EH (cell line): ENCODE measurements around the gene STX4.
"Not testable (repeated sequence)": the region's sequence is repeated elsewhere in the genome, so short reads cannot be mapped to it uniquely, and the experiment has no call there.

Experiments
- DNase-seq: peaks from one replicate; pipeline ENCODE4 v3.0.0-alpha.2; 2015; ENCODE audit warnings: low read depth

STX4 gene

DNA sequence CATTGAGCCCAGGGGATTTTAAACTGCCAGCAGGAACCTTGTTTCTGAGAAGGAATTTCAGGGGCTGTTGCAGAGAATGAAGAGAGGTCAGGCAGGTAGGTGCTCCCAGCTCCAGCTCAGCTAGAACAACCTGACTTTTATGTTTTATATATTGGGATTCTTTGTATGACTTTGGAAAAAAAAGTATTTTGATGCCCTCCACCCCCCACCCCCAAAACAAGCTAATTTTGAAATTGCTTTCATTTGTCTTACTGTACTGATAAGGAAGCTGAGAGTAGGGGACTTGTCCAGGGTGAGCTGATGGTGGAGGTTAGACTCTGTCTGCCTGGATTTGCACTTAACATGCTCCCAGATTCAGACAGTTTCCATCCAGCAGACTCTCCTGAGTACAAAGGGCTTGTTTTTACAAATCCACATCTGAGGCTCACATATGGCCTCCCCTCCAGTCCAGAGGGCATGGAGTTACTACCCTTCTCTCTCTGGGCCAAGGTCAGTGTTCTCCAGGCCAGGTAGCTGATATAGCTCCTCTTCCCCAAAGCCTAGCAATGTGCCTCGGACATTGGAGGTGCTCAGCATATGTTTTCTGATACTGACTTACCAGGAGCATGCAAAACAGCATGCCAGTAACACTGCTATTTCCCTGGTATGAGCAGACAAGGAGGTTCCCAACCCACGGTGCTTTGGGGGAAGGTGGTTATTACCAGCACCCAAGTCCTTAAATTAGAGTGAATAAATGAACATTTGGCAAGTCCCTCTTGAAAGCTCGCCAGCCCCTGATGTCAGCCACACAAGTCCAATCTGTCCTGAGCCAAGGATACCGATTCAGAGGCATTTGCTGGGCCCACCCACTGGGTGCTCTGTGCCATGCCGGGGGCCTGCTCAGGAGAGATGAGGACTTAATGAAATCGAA, 34.3 kb upstream of the STX4 start:
- peak; percentile 28 for DNase-seq

DNA sequence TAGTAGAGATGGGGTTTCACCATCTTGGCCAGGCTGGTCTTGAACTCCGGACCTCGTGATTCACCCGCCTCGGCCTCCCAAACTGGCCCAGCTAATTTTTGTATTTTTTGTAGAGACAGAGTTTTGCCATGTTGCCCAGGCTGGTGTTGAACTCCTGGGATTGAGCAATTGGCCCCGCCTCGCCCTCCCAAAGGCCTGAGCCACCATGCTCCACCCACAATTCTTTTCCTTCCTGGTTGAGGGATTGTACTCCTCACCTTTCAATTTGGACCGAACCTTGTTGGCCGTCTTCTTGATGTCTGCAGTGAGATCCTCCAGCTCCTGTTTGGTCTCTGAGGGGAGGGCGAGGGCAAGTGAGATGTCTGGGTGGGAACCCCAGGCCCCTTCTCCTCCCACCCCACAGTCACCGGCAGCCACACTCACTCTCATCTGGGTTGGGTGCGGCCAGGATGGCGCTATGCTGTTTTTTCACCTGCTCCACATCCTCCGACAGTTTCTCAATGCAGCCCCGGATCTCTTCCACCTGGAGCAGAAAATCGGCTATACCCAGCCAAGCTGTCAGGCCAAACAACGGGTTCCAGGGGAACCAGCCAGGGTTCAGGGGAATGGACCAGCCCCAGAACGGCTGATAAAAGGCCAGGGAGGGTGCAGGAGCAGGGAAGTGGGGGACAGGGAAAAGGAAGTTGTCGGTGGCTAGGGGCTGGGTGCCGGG, 32.5 kb upstream of the STX4 start:
- no peak for DNase-seq

DNA sequence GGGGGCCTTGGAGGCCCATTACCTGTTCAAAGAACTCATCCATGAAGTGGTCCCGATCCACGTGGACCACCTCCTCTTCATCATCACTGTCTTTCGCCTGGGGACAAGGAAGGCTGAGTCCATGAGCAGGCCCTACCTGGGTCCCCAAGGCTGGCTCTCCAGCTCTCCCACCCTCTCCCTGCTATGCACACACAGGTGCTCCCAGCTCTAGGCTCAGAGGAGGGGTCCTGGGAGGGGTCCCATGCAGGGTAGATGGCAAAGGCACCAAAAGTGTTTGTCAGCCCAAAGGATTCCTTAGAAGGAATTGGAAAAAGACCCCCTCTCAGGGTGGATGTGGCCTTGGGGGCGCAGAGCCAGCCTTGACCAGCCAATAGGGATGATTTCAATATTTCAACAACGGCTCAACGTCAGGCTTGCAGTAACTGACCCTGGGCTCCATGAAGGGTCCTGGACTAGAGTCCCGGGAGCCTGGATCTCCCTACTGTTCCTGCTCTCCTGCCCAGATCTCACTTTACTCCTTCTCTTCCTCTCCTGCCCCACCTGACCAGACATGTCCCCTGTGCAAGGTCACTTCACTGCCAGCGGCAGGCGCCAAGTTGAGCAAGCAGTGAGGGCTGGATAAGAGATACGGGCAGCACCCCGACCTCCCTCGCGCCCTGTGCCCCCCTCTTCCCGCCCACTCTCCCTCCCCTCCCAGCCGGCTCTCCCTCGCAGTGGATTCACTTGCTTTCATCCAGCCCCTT, 31.7 kb upstream of the STX4 start:
- DNase-seq = no peak

DNA sequence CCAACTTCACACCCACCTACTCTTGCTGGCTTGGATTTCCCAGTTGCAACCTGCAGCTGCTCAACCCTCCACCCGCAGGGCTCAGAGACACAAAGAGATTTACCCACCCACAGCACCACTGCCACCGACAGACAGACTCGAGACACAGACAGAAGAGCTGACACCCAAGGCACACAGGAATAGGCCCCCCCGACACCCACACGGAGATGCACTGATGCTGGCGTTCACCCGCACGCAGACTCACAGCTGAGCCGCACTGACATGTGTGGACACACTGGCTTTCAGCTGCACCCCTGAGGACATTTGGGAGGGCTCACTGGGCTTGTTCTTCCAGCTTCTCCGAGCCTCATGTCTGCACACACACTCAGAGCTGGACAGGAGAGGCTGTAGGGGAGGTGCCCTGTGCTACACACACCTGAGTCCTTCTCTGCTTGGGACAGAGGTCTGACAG, 31.1 kb upstream of the STX4 start:
- DNase-seq = no peak

- no peak for DNase-seq
Measured at GRCh38 chr16:31002862-31003341, 30.5 kb upstream of the STX4 start.

DNA sequence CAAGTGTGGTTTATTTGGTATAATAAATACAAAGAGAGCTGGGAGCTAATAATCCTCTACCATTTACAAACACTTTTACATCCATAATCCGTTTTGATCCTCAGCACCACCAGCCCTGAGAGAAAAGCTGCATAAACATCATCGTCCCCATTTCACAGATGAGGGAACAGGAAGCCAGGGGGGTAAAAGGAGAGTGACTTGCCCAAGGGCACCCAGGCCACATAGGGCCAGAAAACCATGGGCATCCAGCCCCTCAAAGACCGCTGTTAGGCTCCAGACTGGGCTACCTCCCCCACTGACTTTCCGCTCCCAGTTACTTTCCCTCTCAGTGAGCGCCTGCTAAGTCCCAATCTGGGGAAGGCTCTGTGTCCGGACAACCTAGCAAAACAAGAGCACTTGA, 29.6 kb upstream of the STX4 start:
- no peak for DNase-seq

- DNase-seq = no peak
Measured at GRCh38 chr16:31004658-31005057, 28.7 kb upstream of the STX4 start.

- DNase-seq = no peak
Measured at GRCh38 chr16:31005350-31006085, 27.8 kb upstream of the STX4 start.

GRCh38 chr16:31006086-31006385, 27.3 kb upstream of the STX4 start:
- DNase-seq = no peak

DNA sequence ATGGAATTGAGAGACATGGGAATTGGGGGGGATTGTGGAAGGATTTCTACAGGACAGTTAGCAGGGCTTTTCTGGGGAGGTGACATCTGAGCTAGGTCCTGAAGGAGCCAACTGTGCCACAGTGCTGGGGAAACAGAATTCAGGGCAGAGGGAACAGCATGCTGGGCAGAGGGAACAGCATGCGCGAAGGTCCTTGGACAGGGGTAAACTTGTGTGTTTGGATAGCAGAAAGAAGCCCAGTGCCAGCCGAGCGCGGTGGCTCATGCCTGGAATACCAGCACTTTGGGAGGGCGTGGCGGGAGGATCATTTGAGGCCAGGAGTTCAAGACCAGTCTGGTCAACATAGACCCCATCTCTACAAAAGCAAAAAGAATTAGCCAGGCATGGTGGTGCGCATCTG, 26.8 kb upstream of the STX4 start:
- no peak for DNase-seq

- DNase-seq = no peak
Measured at GRCh38 chr16:31007684-31008083, 25.7 kb upstream of the STX4 start.

- DNase-seq = peak; percentile 80
Measured at GRCh38 chr16:31008149-31008548, 25.2 kb upstream of the STX4 start.

DNA sequence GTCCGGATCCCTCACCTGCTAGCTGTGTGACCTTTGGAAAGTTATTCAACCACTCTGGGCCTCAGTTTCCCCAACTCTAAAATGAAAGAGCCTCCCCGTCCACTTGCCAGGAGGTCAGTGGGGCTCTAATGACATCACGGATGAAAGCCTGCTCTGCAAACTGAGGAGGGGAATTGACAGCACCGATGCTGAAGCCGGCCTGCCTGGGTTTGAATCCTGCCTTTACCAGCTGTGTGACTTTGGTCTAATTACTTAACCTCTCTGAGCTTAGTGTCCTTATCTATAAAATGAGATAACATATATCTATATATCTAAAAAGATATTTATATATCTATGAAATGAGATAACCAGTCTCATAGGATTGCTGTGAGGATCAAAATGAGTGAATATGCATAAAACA, 24.8 kb upstream of the STX4 start:
- no peak for DNase-seq

DNA sequence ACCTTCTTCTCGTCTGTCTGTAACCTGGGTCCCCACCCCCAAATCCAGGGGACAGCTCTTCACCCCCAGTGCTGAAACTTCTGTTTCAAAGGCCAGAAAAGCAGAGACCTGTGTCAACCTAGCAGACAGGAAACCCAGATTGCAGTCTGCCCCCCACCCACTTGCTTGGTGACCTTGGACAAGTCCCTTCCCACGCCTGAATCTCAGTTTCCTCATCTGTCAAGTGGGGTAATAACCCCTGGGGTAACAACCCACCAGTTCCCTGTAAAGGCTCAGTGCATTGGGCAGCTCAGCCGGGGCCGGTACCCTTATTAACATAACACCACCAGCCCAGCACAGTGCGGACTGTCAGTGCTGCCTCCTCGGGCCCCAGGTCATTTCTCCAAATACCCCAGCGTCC, 24.2 kb upstream of the STX4 start:
- no peak for DNase-seq

DNA sequence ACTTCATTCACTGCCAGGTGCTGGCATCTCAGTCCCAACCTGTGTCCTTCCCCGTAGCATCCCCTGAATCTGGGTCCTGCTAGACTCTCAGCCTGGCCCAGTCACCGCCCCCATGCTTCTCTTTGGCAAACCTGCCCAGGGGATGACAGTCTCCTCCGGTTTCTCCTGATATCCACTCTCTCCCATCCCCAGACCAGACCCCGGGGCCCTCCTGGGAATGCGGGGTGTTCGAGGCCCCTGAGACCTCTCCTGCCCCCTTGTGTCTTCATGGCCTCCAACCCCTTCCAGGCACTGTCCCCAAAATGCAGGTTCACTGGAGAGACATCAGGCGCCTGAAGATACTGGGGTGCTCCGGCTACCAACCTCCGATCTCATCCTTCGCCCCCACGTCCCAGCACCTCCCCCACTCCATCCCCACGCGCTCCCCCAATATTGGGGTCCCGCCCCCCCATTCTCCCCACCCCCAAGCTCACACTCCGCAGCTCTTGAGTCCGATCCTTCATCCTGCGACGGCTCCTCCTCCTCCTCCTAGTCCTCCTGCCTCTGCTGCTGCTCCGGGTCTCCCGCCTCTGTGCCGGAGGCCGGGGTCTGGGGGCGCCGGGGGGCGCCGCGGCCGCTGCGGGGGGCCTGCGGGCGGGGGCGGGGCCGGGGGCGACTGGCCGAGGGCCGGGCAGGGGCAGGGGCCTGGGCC, 23.3 kb upstream of the STX4 start:
- peak; percentile 20 for DNase-seq

DNA sequence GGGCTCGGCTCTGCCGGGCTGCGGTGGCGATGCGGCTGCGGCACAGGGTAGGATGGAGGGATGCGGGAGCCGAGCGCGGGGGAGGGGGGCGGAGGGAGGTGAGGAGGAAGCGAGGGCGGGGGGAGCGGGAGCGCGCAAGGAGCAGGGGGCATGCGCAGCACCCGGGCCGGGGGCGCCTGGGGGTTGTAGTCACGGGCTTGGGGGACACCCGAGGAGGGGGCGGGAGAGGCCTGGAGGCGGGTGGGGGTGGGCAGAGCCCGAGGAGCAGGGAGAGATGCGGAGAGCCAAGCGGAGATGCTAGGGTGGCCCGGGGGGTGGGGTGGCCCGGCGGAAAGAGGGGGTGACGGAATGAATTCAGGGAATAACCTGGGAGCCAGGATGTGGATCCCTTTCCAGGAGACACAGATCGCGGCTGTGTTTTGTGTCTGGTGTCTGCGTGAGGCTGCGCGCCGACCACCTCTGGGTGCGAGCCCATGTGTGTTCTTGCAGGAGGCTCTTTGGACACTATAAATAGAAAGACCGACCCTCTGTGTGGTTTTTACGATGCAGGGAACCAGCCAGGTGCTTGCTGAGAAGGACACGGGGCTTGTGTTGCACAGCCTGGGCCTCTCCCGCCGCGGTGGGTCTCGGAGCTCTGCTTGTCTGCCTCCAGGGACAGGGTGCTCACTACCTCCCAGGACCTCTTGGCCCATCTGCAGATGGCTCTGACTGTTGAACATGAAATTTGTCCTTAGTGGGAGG, 22.6 kb upstream of the STX4 start, which contains the start of gene STX1B:
Gene STX1B, minus strand, starts transcription at position 54 of the 741 bp plus-strand sequence. CDS start 242 bp downstream, outside the sequence.
- DNase-seq = peak; percentile 36

DNA sequence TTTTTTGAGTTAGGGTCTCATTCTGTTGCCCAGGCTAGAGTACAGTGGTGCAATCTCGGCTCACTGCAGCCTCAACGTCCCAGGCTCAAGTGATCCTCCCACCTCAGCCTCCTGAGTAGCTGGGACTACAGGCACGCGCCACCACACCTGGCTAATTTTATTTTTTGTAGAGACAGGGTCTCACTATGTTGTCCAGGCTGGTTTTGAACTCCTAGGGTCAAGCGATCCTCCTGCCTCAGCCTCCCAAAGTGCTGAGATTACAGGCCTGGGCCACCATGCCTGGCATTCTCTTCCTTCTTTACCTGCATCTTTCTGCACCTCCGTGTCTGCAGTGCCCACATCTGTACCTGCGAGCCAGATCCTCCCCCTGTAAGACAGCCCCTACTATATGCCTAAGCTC, 21.5 kb upstream of the STX4 start:
- DNase-seq = not testable (repeated sequence)

DNA sequence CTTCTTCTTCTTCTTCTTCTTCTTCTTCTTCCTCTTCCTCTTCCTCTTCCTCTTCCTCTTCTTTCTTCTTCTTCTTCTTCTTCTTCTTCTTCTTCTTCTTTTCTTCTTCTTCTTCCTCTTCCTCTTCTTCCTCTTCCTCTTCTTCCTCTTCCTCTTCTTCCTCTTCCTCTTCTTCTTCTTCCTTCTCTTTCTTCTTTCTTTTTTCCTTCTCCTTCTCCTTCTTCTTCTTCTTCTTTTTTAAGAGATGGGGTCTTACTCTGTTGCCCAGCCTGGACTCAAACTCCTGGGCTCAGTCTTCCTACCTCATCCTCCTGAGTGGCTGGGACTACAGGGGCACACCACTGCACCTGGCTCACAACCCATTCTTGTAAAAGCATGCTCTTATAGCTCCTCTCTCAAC, 20.1 kb upstream of the STX4 start:
- DNase-seq = not testable (repeated sequence)

- DNase-seq = no peak
Measured at GRCh38 chr16:31016018-31016417, 17.3 kb upstream of the STX4 start.

DNA sequence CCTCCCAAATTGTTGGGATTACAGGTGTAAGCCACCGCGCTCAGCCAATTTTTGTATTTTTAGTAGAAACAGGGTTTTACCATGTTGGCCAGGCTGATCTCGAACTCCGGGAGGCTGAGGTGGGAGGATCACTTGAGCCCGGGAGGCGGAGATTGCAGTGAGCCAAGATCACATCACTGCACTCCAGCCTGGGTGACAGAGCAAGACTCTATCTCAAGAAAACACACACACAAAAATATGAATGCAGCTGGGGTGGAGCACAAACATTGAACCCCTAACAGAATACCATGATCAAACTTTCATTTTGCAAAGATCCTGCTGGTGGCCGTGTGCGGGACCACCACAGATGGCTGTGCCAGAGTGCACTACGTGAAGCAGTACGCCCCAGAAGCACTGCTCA, 15.6 kb upstream of the STX4 start:
- DNase-seq = not testable (repeated sequence)
